GM12874 (cell line): ENCODE data around the gene SHQ1.

Experiments used
- CTCF ChIP-seq: IDR thresholded peaks from 2 replicates; pipeline ENCODE4 v1.5.1; 2011; ENCODE audit warnings: low read depth, mild to moderate bottlenecking, control low read depth, low read length, moderate library complexity; ENCODE audit not compliant: insufficient read depth

The SHQ1 gene

GRCh38 chr3:72872183-72872582 lies 23.9 kb upstream of the SHQ1 start:
- no peak for TF ChIP-seq CTCF

- no peak for TF ChIP-seq CTCF
These were observed 14.3 kb upstream of the SHQ1 start for GRCh38 chr3:72862314-72863090.

- TF ChIP-seq CTCF = no peak
These were observed 12.6 kb upstream of the SHQ1 start for GRCh38 chr3:72860846-72861245.

GRCh38 chr3:72860053-72860452 lies 11.8 kb upstream of the SHQ1 start:
- no peak for TF ChIP-seq CTCF

- TF ChIP-seq CTCF = no peak
These were observed 6.8 kb upstream of the SHQ1 start for GRCh38 chr3:72855001-72855400.

- TF ChIP-seq CTCF = no peak
These were observed 447 bp upstream of the SHQ1 start for GRCh38 chr3:72848703-72849081.

GRCh38 chr3:72847282-72847681 lies 963 bp downstream of the SHQ1 start:
- no peak for TF ChIP-seq CTCF
